ENCODE data around the gene SMG9. TPM values are rescaled to one million over a fixed set of nuclear protein-coding genes. Genes with fewer than 3 reads are reported as not detected.

Gene SMG9
- polyA plus RNA-seq, 1 experiment, result 14.8 TPM

GRCh38 chr19:43731346-43731745, 23.4 kb downstream of the SMG9 start:
- H3K27me3 ChIP-seq (ENCODE audit: control insufficient read depth, insufficient read depth, low read length), result no peaks in the 10 kb centered on the region
- TF ChIP-seq, protein P1, sequence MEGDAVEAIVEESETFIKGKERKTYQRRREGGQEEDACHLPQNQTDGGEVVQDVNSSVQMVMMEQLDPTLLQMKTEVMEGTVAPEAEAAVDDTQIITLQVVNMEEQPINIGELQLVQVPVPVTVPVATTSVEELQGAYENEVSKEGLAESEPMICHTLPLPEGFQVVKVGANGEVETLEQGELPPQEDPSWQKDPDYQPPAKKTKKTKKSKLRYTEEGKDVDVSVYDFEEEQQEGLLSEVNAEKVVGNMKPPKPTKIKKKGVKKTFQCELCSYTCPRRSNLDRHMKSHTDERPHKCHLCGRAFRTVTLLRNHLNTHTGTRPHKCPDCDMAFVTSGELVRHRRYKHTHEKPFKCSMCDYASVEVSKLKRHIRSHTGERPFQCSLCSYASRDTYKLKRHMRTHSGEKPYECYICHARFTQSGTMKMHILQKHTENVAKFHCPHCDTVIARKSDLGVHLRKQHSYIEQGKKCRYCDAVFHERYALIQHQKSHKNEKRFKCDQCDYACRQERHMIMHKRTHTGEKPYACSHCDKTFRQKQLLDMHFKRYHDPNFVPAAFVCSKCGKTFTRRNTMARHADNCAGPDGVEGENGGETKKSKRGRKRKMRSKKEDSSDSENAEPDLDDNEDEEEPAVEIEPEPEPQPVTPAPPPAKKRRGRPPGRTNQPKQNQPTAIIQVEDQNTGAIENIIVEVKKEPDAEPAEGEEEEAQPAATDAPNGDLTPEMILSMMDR (IDR thresholded peaks at IDR 0.05; ENCODE audit: insufficient read depth, low read depth, low read length), result no peak
- DNase-seq (ENCODE audit: low read depth), result no peak
- no peak overlapping the region for H3K4me3 ChIP-seq (ENCODE audit: low read depth, low read length)
- H3K36me3 ChIP-seq (ENCODE audit: control insufficient read depth, insufficient read depth, low read length), result peaks cover 25% of the 10 kb centered on the region
- ChIA-PET POLR2A (no interaction called here), CTCF (interaction anchor here (3.1 kb wide), 1 partner anchor 14 kb away, joined by 18 read pairs; no protein-coding TSS in a partner anchor)

DNA sequence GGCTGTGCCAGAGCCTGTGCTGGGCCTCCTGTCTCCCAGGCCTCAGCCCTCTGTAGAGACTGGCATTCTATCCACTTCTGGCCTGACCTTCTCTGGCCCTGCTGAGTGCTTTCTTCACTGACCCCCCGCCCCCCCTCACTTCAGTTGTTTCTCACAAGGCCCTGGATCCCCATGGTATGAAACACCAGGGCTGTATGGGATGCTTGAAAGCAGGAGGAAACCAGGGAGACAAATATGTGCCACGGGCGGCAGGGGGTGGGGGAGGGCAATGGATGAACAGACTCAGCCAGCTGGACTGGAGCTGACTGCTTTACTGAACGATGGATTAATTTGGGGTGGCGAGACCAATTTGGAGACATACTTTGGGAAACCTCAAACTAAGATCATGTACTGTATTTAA, 24.8 kb downstream of the SMG9 start:
- ChIA-PET POLR2A (no interaction called here), CTCF (interaction anchor here (2.6 kb wide), 1 partner anchor 15 kb away, joined by 9 read pairs; no protein-coding TSS in a partner anchor)
- TF ChIP-seq, protein P1 (IDR thresholded peaks at IDR 0.05; ENCODE audit: insufficient read depth, low read depth, low read length), result no peak
- DNase-seq (ENCODE audit: low read depth), result no peak
- H3K4me3 ChIP-seq (ENCODE audit: low read depth, low read length), result no peak overlapping the region
- peaks cover 25% of the 10 kb centered on the region for H3K36me3 ChIP-seq (ENCODE audit: control insufficient read depth, insufficient read depth, low read length)
- H3K27me3 ChIP-seq (ENCODE audit: control insufficient read depth, insufficient read depth, low read length), result no peaks in the 10 kb centered on the region

DNA sequence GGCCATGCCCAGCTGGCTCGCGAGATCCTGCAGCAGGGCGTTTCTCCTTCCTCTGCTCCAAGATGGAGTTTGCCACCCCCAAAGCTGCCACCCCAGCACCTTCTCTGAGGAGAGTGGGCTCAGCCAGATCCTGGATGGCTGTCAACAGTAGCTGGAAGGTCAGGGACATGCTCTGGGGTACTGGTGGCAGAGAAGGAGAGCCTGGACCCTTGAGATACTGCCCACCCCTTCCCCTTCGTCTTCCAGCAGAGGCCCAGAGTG, 27.2 kb downstream of the SMG9 start:
- peaks cover 18% of the 10 kb centered on the region for H3K36me3 ChIP-seq (ENCODE audit: control insufficient read depth, insufficient read depth, low read length)
- no peak for DNase-seq (ENCODE audit: low read depth)
- no peaks in the 10 kb centered on the region for H3K27me3 ChIP-seq (ENCODE audit: control insufficient read depth, insufficient read depth, low read length)
- POLR2A ChIA-PET, result no interaction called here
- no peak overlapping the region for H3K4me3 ChIP-seq (ENCODE audit: low read depth, low read length)
- CTCF ChIA-PET, result no interaction called here
- TF ChIP-seq, protein P1 (IDR thresholded peaks at IDR 0.05; ENCODE audit: insufficient read depth, low read depth, low read length), result no peak

DNA sequence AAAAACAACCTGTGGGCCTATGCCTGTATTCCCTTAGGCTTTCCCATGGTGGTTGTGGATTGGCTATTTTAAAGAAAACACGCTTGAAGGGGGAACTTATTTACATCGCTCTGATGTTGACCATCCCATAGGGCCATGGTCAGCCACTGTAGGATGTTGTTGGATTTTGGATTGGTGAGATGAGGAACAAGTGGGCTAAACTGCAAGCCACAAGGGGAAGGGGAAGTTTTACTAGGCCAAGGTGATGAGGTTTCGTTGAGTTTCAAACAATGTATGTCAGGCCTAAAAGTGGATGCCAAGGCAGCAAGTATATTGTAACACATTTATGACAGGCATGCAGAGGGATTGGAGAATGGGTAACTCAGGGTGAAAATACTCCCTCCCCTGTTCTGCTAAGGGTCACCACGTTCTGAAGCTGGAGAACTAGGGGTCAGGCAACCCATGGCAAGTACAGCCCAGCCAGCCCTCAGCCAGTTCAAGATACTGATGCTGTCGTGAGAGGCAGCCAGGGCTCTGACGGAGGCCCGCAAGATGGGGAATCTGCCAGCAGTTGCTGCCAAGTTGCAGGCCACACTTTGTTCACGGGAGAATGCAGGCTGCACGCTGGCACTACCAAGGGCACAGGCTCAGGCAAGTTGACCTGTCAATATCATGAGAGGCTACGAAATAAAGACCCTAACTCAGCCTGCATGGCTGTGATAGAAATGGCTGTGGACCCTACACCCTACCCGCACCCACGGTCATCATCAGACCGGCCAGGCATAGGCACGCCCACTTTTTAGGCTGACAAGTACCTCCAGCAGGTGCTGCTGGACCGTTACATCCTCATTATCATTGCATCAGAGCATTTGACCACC, 27.8 kb downstream of the SMG9 start:
- H3K4me3 ChIP-seq (ENCODE audit: low read depth, low read length), result no peak overlapping the region
- no peak for DNase-seq (ENCODE audit: low read depth)
- TF ChIP-seq, protein P1 (IDR thresholded peaks at IDR 0.05; ENCODE audit: insufficient read depth, low read depth, low read length), result no peak
- H3K27me3 ChIP-seq (ENCODE audit: control insufficient read depth, insufficient read depth, low read length), result no peaks in the 10 kb centered on the region
- CTCF ChIA-PET, result no interaction called here
- H3K36me3 ChIP-seq (ENCODE audit: control insufficient read depth, insufficient read depth, low read length), result peaks cover 18% of the 10 kb centered on the region
- POLR2A ChIA-PET, result no interaction called here

DNA sequence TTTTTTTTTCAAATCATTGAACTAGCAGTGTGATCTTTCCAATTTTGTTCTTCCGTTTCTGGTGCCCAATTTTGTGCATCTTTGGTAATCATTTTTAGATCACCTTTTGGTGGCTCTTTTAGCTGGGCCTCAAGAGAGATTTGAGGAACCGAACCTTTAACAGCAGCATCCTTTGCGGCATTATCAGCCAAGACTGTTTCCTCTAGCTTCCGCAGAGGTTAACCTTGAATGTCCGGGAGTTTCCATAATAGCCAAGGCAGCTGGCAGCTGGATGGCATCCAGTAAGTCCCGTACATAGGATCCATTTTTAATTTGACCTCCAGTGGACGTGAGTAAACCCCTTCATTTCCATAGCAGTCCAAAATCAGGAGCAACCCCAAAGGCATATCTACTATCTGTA, 29.3 kb downstream of the SMG9 start:
- ChIA-PET CTCF (interaction anchor here (1.1 to 1.2 kb wide), 2 partner anchors 8 to 20 kb away, joined by 3 to 4 read pairs; no protein-coding TSS in a partner anchor), POLR2A (no interaction called here)
- Histone ChIP-seq H3K4me3 (ENCODE audit: low read depth, low read length) (no peak overlapping the region), H3K27me3 (ENCODE audit: control insufficient read depth, insufficient read depth, low read length) (no peaks in the 10 kb centered on the region), H3K36me3 (ENCODE audit: control insufficient read depth, insufficient read depth, low read length) (peaks cover 12% of the 10 kb centered on the region)
- TF ChIP-seq, protein P1 (IDR thresholded peaks at IDR 0.05; ENCODE audit: insufficient read depth, low read depth, low read length), result no peak
- no peak for DNase-seq (ENCODE audit: low read depth)
